HCEC 1CT (cell line): ENCODE data around the gene ZNF454.

Experiments
- DNase-seq: peaks from one replicate; pipeline ENCODE4 v3.0.0-alpha.2; 2017

Gene ZNF454

GRCh38 chr5:178940569-178941360 lies at the start of gene ZNF454:
Gene ZNF454 (plus strand): TSS chr5:178941198. CDS start chr5:178942792, 1,594 bp downstream.
- DNase-seq: no peak

- peak; percentile 60 for DNase-seq
Measured at GRCh38 chr5:178895615-178896571, 45.1 kb upstream of the ZNF454 start, which contains the start of gene ZFP2. Gene ZFP2 (plus strand): TSS chr5:178895913. CDS start chr5:178931314, 35,401 bp downstream.

GRCh38 chr5:178899289-178899688 lies 41.7 kb upstream of the ZNF454 start:
- DNase-seq: no peak

GRCh38 chr5:178902849-178903248 lies 38.1 kb upstream of the ZNF454 start:
- no peak for DNase-seq

- DNase-seq: no peak
Measured at GRCh38 chr5:178931846-178932760, 8.9 kb upstream of the ZNF454 start.

- DNase-seq: no peak
Measured at GRCh38 chr5:178941361-178941760, 363 bp downstream of the ZNF454 start.

GRCh38 chr5:178965465-178966055 lies 24.6 kb downstream of the ZNF454 start:
- DNase-seq: no peak

GRCh38 chr5:178981381-178981780 lies 40.4 kb downstream of the ZNF454 start:
- no peak for DNase-seq

- no peak for DNase-seq
Measured at GRCh38 chr5:178982941-178983340, 41.9 kb downstream of the ZNF454 start.

GRCh38 chr5:178983728-178984127 lies 42.7 kb downstream of the ZNF454 start:
- DNase-seq: no peak

- no peak for DNase-seq
Measured at GRCh38 chr5:178984145-178985072, 43.4 kb downstream of the ZNF454 start.

- no peak for DNase-seq
Measured at GRCh38 chr5:178986326-178986960, 45.4 kb downstream of the ZNF454 start.

- no peak for DNase-seq
Measured at GRCh38 chr5:178988436-178989220, 47.6 kb downstream of the ZNF454 start.

GRCh38 chr5:178989311-178989710 lies 48.3 kb downstream of the ZNF454 start:
- no peak for DNase-seq

- DNase-seq: no peak
Measured at GRCh38 chr5:178990491-178990890, 49.5 kb downstream of the ZNF454 start.

- DNase-seq: no peak
Measured at GRCh38 chr5:178991190-178992145, 50.5 kb downstream of the ZNF454 start.

GRCh38 chr5:178992291-178992895 lies 51.4 kb downstream of the ZNF454 start:
- no peak for DNase-seq

GRCh38 chr5:178993236-178993765 lies 52.3 kb downstream of the ZNF454 start:
- no peak for DNase-seq
